Measurements from ENCODE around the gene FAM3C. TPM values are rescaled to one million over a fixed set of nuclear protein-coding genes. Genes with fewer than 3 reads are reported as not detected.
"Not testable (repeated sequence)": the region's sequence is repeated elsewhere in the genome, so short reads cannot be mapped to it uniquely, and the experiment has no call there.

The FAM3C gene, protein sequence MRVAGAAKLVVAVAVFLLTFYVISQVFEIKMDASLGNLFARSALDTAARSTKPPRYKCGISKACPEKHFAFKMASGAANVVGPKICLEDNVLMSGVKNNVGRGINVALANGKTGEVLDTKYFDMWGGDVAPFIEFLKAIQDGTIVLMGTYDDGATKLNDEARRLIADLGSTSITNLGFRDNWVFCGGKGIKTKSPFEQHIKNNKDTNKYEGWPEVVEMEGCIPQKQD
- polyA plus RNA-seq (2012; ENCODE audit: insufficient read depth, insufficient read length, low read depth), result 30.0 TPM

DNA sequence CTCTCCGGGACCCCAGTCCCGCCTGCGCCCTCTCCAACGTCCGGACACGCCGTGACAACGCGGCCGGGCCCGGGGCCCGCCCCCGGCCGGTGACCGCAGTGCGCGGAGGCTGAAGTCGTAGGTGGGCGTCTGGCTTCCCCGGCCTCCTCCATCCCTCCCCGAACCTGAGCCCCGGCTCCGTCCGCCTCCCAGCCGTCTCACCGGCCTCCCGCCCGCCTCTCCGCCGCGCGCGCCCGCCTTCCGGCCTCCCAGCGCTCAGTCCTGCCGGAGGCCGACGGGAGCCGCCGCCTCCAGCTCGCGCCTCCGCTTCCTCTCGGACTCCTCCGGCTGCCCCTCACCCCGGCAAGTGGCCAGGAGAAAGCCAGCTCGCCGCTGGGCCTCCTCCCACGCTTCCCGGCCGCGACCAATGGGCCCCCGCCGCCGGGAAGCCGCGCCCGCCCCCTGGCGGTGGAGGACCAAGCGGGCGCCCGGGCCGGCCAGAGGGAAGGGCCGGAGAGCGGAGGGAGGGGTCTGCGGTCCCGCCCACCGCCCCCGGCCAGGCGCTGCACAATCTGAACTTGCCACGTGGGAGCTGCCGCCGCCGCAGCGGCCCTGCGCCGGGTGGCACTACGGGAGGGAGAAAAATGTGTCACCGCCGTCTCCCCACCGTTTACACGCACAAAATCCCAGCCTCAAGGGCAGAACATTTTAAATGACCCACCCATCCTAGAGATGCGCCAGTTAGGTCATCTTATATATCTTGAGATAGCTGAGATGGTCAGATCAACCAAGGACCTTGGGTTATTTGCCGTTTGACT is at the start of gene FAM3C:
FAM3C (minus strand) TSS at position 348 of the 797 bp plus-strand sequence. CDS start 13,339 bp downstream, outside the sequence.
- TF ChIP-seq, protein P1, sequence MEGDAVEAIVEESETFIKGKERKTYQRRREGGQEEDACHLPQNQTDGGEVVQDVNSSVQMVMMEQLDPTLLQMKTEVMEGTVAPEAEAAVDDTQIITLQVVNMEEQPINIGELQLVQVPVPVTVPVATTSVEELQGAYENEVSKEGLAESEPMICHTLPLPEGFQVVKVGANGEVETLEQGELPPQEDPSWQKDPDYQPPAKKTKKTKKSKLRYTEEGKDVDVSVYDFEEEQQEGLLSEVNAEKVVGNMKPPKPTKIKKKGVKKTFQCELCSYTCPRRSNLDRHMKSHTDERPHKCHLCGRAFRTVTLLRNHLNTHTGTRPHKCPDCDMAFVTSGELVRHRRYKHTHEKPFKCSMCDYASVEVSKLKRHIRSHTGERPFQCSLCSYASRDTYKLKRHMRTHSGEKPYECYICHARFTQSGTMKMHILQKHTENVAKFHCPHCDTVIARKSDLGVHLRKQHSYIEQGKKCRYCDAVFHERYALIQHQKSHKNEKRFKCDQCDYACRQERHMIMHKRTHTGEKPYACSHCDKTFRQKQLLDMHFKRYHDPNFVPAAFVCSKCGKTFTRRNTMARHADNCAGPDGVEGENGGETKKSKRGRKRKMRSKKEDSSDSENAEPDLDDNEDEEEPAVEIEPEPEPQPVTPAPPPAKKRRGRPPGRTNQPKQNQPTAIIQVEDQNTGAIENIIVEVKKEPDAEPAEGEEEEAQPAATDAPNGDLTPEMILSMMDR (IDR thresholded peaks at IDR 0.05; ENCODE audit: low read depth, low read length), result peak; percentile 59
- H3K9me3 ChIP-seq, result no peaks in the 10 kb centered on the region
- H3K36me3 ChIP-seq, result peaks cover 5% of the 10 kb centered on the region
- H3K27me3 ChIP-seq, result no peaks in the 10 kb centered on the region
- DNase-seq, result peak; percentile 95
- peak within 1 kb of the TSS; percentile 85 for H3K4me3 ChIP-seq (ENCODE audit: low read depth, low read length)
- peaks cover 16% of the 10 kb centered on the region for H3K4me1 ChIP-seq

DNA sequence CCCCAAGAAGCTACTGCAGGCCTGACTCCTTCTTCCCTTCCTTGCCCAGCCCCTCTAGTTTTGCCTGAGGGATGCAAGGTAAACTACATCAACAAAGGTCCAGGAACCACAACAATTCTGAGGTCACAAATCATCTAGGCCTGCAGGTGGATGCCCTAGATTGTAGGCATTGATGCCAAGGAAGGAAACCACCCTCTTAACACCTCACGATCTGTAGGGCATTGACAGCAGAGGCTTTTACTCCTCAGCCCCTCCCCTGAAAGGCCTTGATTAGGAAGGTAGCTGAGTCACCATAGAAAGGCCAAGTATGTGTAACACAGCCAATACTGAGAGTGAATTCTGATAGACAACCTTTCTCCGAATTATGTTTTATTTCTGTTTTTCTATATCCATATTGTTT is 46.7 kb upstream of the FAM3C start:
- Histone ChIP-seq H3K4me3 (ENCODE audit: low read depth, low read length) (no peak overlapping the region), H3K4me1 (peaks cover 8% of the 10 kb centered on the region), H3K9me3 (no peaks in the 10 kb centered on the region), H3K27me3 (no peaks in the 10 kb centered on the region), H3K36me3 (no peaks in the 10 kb centered on the region)
- DNase-seq, result no peak
- TF ChIP-seq, protein P1 (IDR thresholded peaks at IDR 0.05; ENCODE audit: low read depth, low read length), result no peak

DNA sequence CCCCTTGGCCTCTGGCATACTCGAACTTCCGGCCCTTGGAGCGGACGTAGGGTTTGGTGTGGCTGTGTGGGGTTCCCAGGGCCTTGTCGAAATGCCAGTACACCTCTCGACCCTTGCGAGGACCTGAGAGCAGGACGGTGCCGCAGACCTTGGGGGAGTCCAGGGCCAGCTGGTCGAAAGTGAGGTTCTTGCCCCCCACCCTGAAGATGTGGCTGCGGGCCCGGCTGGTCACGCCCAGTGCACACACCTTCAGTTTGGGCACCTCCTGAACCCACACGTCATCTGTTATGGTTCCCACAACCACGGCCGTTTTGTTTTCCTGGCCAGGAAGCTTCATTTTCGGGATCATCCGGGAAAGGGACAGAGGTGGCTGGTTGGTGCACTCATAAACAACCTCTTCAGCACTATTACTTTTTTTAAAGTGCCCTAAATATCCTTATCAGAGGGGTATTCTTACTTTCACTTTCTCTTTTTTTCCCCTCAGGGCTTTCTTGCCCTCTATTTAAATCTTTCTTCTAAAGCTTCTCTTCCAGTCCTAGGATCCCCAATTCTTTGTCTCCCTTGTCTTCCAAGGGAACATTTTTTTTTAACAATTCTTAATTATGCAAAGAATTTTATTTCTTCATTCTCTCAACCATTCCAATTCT is 44.9 kb upstream of the FAM3C start:
- H3K4me1 ChIP-seq, result peaks cover 8% of the 10 kb centered on the region
- H3K4me3 ChIP-seq (ENCODE audit: low read depth, low read length), result no peak overlapping the region
- H3K9me3 ChIP-seq, result no peaks in the 10 kb centered on the region
- no peaks in the 10 kb centered on the region for H3K27me3 ChIP-seq
- no peak for DNase-seq
- H3K36me3 ChIP-seq, result no peaks in the 10 kb centered on the region
- TF ChIP-seq, protein P1 (IDR thresholded peaks at IDR 0.05; ENCODE audit: low read depth, low read length), result no peak

DNA sequence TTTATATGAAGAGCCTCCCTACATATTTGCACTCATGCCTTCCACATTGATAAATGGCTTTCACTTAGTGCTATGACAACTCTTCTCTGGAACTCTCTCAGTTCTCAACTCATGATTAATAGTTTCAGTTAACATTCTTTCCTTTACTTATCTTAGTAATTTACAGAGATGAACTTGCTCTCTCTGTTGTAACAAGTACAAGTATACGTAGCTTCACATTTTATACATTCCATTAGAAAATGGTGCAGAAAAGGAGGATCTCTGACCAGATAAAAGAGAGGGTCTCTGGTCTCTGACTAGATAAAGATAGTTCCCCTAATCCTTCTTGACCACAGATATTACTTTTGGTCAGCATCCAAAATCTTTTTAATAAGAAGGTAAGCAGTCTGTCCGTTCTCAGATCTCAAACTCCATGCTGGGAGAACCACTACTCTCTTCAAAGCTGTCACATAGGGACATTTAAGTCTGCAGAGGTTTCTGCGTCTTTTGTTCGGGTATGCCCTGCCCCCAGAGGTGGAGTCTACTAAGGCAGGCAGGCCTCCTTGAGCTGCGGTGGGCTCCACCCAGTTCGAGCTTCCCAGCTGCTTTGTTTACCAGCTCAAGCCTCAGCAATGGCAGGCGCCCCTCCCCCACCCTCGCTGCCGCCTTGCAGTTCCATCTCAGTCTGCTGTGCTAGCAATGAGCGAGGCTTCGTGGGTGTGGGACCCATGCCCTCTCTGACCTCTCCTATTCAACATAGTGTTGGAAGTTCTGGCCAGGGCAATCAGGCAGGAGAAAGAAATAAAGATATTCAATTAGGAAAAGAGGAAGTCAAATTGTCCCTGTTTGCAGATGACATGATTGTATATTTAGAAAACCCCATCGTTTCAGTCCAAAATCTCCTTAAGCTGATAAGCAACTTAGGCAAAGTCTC is 42.2 kb upstream of the FAM3C start:
- peak overlapping the region; percentile 39 for H3K4me3 ChIP-seq (ENCODE audit: low read depth, low read length)
- TF ChIP-seq, protein P1 (IDR thresholded peaks at IDR 0.05; ENCODE audit: low read depth, low read length), result peak; percentile 30
- H3K36me3 ChIP-seq, H3K9me3 ChIP-seq, H3K27me3 ChIP-seq, H3K4me1 ChIP-seq: not testable (repeated sequence)
- DNase-seq, result peak; percentile 93

DNA sequence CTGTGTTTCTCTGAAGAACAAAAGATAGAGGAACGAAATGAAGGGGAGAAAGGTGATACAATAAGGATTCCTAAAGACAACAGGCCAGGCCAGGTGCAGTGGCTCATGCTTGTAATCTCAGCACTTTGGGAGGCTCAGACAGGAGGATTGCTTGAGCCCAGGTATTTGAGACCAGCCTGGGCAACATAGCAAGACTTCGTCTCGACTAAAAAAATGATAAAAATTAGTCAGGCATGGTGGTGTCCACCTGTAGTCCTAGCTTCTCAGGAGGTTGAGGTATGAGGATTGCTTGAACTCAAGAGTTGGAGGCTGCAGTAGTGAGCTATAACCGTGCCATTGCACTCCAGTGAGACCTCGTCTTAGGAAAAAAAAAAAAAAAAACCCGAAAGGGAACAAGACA is 41.4 kb upstream of the FAM3C start:
- TF ChIP-seq, protein P1 (IDR thresholded peaks at IDR 0.05; ENCODE audit: low read depth, low read length), result no peak
- no peak for DNase-seq
- H3K4me3 ChIP-seq (ENCODE audit: low read depth, low read length), result no peak overlapping the region
- H3K27me3 ChIP-seq, result no peaks in the 10 kb centered on the region
- H3K4me1 ChIP-seq, result peaks cover 8% of the 10 kb centered on the region
- no peaks in the 10 kb centered on the region for H3K36me3 ChIP-seq
- no peaks in the 10 kb centered on the region for H3K9me3 ChIP-seq

All from BE2C (cell line).